Measurements from ENCODE around the gene SP2. TPM values are rescaled to one million over a fixed set of nuclear protein-coding genes. Genes with fewer than 3 reads are reported as not detected.
A peak's percentile ranks its signal among the peaks of the same experiment; 100 is the strongest.

Gene SP2
- total RNA-seq, 4 donors from 2014 or later = 7.1 to 14.1 (median 12.3) TPM

DNA sequence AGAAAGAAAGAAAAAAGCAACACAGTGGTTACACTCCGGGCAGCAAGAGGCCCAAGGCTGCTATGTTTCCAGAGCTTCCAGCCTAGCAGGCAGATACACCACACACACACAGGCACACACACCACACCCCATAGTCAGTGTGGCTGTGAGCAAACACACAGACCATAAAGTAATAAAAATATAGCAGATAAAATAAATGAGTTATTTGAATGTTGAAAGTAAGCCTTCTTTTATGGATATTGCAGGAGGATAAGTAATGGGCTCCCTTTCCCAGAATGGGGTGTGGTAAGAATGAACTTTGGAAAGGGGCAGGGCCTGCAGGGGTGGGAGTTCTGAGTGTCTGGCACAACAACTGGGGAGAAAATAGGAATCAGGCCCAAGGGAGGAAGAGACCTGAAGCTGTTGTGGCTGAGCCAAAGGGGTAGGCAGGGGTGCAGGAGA is 70.1 kb downstream of the SP2 start:
- DNase-seq = no peak

DNA sequence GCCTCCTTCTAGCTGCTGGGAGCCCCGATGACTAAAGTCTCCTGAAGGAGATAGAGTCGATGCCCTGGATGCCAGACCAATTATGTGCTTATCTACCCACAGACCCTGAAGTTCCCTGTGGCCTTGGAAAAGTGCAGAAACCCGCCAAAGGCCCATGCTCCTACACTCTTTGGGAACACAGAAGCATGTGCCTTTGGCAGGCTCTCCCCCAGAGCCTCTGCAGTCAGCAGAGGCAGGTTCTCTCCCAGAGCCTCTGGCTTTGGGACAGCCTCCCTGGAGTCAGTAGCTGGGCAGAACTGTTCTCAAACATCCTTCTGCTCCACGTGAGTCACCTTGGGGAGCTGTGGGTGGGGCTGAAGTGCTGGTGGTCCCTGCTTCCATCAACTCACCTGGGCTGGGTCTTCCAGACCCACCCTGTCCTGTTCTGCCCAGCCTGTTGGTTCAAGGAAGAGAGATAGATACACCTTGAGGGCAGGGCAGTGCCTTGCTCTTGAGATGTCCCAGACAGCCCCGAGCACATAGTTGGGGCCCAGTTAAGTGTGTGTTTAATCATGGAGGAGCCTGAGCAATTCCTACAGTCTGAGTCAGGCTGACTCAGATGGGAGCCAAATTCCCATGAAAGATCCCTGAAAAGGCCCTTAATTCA is 71.7 kb downstream of the SP2 start:
- H3K4me3 ChIP-seq (replicated peaks in 1 of 3) = no peak overlapping the region
- H3K27me3 ChIP-seq = no peaks in the 10 kb centered on the region
- no peak for DNase-seq
- H3K36me3 ChIP-seq = no peaks in the 10 kb centered on the region
- TF ChIP-seq, protein P1, sequence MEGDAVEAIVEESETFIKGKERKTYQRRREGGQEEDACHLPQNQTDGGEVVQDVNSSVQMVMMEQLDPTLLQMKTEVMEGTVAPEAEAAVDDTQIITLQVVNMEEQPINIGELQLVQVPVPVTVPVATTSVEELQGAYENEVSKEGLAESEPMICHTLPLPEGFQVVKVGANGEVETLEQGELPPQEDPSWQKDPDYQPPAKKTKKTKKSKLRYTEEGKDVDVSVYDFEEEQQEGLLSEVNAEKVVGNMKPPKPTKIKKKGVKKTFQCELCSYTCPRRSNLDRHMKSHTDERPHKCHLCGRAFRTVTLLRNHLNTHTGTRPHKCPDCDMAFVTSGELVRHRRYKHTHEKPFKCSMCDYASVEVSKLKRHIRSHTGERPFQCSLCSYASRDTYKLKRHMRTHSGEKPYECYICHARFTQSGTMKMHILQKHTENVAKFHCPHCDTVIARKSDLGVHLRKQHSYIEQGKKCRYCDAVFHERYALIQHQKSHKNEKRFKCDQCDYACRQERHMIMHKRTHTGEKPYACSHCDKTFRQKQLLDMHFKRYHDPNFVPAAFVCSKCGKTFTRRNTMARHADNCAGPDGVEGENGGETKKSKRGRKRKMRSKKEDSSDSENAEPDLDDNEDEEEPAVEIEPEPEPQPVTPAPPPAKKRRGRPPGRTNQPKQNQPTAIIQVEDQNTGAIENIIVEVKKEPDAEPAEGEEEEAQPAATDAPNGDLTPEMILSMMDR (IDR thresholded peaks at IDR 0.05) = no peak
- TF ChIP-seq POLR2A (IDR thresholded peaks at IDR 0.05) = no peak
- intact Hi-C loops (cut with DNase I) = no loop called here
- no peaks in the 10 kb centered on the region for H3K9me3 ChIP-seq
- 65 to 75% methylated on average over 4 to 5 of the region's 5 CpGs for WGBS, 2 donors
- H3K27ac ChIP-seq = no peak overlapping the region
- H3K4me1 ChIP-seq = peaks cover 11 to 24% of the 10 kb centered on the region in 2 donors

More for the DNA sequence above, 70.1 kb downstream of the SP2 start:
- Histone ChIP-seq H3K4me3 (replicated peaks in 1 of 3) (no peak overlapping the region), H3K9me3 (no peaks in the 10 kb centered on the region), H3K27me3 (no peaks in the 10 kb centered on the region), H3K4me1 (peaks cover 3 to 11% of the 10 kb centered on the region in 2 donors), H3K27ac (no peak overlapping the region), H3K36me3 (no peaks in the 10 kb centered on the region)
- intact Hi-C loops (cut with DNase I) = no loop called here
- WGBS, 2 donors = 63 to 76% methylated on average over 1 of the region's 1 CpG
- TF ChIP-seq POLR2A (IDR thresholded peaks at IDR 0.05) = no peak
- TF ChIP-seq, protein P1 (IDR thresholded peaks at IDR 0.05) = no peak

DNA sequence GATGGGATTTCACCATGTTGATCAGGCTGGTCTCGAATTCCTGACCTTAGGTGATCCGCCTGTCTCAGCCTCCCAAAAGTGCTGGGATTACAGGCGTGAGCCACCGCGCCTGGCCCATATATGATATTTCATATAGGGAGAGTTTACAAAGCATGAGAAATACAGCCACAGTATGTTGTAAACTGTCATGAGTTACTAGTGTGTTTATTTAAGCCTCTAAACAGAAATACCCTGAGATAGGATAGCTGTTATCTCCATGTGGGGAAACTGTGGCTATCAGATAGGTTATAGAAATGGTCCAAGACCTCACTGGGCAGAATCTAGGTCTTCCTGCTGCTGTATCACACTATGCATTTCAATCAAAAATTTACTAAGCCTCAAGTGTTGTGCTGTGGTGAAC is 72.8 kb downstream of the SP2 start:
- no peak for DNase-seq
- WGBS, 2 donors = 94 to 95% methylated on average over 5 of the region's 5 CpGs
- H3K9me3 ChIP-seq = no peaks in the 10 kb centered on the region
- H3K27ac ChIP-seq = no peak overlapping the region
- intact Hi-C loops (cut with DNase I) = no loop called here
- no peaks in the 10 kb centered on the region for H3K27me3 ChIP-seq
- TF ChIP-seq POLR2A (IDR thresholded peaks at IDR 0.05) = no peak
- TF ChIP-seq, protein P1 (IDR thresholded peaks at IDR 0.05) = no peak
- peaks cover 2 to 5% of the 10 kb centered on the region in 2 donors for H3K36me3 ChIP-seq
- H3K4me1 ChIP-seq = peaks cover 11 to 24% of the 10 kb centered on the region in 2 donors
- no peak overlapping the region for H3K4me3 ChIP-seq (replicated peaks in 1 of 3)

DNA sequence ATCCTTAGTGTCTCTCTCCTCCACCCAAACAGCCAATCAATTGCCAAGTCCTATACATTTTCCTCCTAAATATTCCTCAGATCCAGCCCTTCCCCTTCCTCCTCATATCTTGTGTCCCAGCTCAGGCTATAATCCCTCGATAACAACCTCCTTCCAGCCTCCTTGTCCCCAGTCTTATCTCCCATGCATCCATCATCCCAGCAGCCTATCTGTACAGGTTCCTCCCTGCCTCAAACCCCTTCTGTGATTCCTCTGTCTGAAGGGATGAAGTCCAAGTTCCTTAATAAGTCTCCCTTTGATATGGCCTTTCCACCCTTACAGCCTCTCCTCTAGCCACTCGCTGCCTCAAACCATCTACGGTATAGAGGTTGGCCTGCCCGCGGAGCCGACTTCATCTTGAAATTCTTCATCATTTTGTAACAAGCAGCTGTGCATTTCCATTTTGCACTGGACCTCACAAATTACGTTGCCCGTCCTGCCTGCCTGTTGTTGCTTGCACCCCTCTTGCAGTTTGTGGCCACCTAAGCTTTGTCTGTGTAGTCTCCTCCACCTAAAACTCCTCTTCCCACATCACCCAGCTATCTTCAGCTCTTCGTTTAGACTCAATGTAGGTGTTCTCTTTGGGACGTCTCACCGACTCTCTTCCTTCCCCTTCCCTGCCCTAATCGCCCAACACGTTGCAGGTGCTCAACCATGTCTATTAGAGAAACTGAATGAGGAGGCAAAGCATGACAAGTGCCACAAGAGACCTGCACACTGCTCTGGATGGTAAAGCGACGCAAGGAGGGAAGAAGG is 74.1 kb downstream of the SP2 start:
- peaks cover 15 to 18% of the 10 kb centered on the region in 2 donors for H3K36me3 ChIP-seq
- H3K4me1 ChIP-seq = peaks cover 11 to 24% of the 10 kb centered on the region in 2 donors
- no peak for DNase-seq
- H3K27ac ChIP-seq = peak overlapping the region in 2 of 3 donors; percentile 57 to 64
- H3K27me3 ChIP-seq = no peaks in the 10 kb centered on the region
- peak overlapping the region in 1 of 3 donors; percentile 22 for H3K4me3 ChIP-seq (replicated peaks in 1 of 3)
- H3K9me3 ChIP-seq = no peaks in the 10 kb centered on the region
- 47 to 52% methylated on average over 15 of the region's 15 CpGs for WGBS, 2 donors
- intact Hi-C loops (cut with DNase I) = loop anchor here (2.0 kb wide), 1 partner anchor 21 kb away; no protein-coding TSS in a partner anchor
- TF ChIP-seq, protein P1 (IDR thresholded peaks at IDR 0.05) = no peak
- TF ChIP-seq POLR2A (IDR thresholded peaks at IDR 0.05) = no peak

All from thyroid gland (tissue), 4 donors.